ENCODE data around the gene PKIG.

DNA sequence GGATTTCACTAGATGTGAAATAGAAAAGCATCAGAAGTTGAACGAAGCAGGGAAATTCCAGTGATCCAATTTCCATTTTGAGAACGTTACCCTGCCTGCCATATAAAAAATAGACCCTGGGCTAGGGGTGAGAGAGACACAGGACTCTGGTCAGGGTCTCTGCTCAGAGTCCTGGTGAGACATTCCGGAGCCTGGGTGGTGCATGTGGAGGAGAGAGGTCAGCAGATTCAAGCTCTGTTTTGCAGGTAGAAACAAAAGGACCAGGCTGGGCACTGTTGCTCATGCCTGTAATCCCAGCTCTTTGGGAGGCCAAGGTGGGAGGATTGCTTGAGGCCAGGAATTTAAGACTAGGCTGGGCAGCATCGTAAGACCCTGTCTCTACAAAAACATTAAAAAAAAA, 17.9 kb downstream of the PKIG start:
- TF ChIP-seq TAF1 (IDR thresholded peaks at IDR 0.05; ENCODE audit: borderline replicate concordance, insufficient read depth, low read length) = no peak
- TF ChIP-seq POLR2AphosphoS5 (IDR thresholded peaks at IDR 0.05; ENCODE audit: low read depth, low read length) = no peak
